ENCODE results near the gene HOGA1. TPM values are rescaled to one million over a fixed set of nuclear protein-coding genes. Genes with fewer than 3 reads are reported as not detected.

The HOGA1 gene
- total and polyA plus RNA-seq, 2 donors (not counting 3 experiments of a cell fraction or from before 2014, with no cell fraction given), result 0.44 to 0.91 TPM

DNA sequence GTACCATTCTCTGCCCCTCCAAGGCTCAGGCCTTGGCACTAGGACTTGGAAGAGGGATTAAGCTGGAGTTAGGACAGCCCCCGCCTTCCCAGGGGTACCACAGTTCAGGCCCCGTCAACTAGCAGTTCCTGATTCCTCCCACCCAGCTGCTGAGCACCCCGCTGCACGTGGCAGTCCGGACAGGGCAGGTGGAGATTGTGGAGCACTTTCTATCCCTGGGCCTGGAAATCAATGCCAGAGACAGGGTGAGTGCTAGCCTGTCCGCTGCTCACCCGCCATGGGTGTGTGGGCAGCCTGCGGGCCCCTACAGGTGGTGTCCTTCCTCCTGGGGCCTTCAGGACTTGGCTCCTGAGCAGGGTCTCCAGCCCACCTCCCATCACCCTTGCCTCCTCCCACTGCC is 2.0 kb upstream of the HOGA1 start:
- POLR2A ChIA-PET, result no interaction called here
- no TSS peak for BruUV-seq (replicated peaks)
- intact Hi-C loops (cut with micrococcal nuclease), result no loop called here
- Histone ChIP-seq H3K4me3 (replicated peaks in 1 of 3; ENCODE audit: insufficient read depth in 1 of 3, low read depth in 1 of 3, low read length in 3 of 3) (no peak overlapping the region), H2AFZ (ENCODE audit: low read depth, low read length) (no peak overlapping the region), H3K4me1 (ENCODE audit: control insufficient read depth, extremely low read depth, insufficient read depth, low read length) (no peaks in the 10 kb centered on the region), H3K79me2 (ENCODE audit: control insufficient read depth, insufficient read depth, low read length) (no peaks in the 10 kb centered on the region), H3K9me3 (replicated peaks; ENCODE audit: control insufficient read depth, insufficient read depth, low read length) (no peaks in the 10 kb centered on the region), H3K9ac (replicated peaks; ENCODE audit: extremely low read depth, insufficient read depth, low read length) (no peak overlapping the region), H3K27ac (ENCODE audit: insufficient read depth, low read depth, low read length) (no peak overlapping the region), H3K9me1 (replicated peaks; ENCODE audit: control insufficient read depth, extremely low read depth, insufficient read depth, low read length) (no peaks in the 10 kb centered on the region), H4K20me1 (replicated peaks; ENCODE audit: control insufficient read depth, extremely low read depth, insufficient read depth, low read length) (no peaks in the 10 kb centered on the region), H3K36me3 (ENCODE audit: control insufficient read depth in 2 of 2, extremely low read depth in 1 of 2, insufficient read depth in 2 of 2, low read length in 2 of 2) (no peaks in the 10 kb centered on the region), H3K4me2 (ENCODE audit: insufficient read depth, low read length) (no peak overlapping the region), H3K27me3 (ENCODE audit: control insufficient read depth in 2 of 2, insufficient read depth in 2 of 2, low read length in 2 of 2) (no peaks in the 10 kb centered on the region)
- FAIRE-seq, result no peak
- CTCF ChIA-PET, result interaction anchor here (1.0 to 3.0 kb wide), 2 partner anchors 10 to 14 kb away, joined by 3 to 10 read pairs; partner anchors contain the start of gene ANKRD2
- TF ChIP-seq EZH2 (IDR thresholded peaks at IDR 0.05; ENCODE audit: borderline replicate concordance, low read depth, low read length, severe bottlenecking) (no peak), MYC (IDR thresholded peaks at IDR 0.05; ENCODE audit: low read depth, low read length) (no peak), POLR2AphosphoS5 (IDR thresholded peaks at IDR 0.05; ENCODE audit: insufficient read depth, low read depth, low read length) (no peak), JUN (IDR thresholded peaks at IDR 0.05; ENCODE audit: borderline replicate concordance, insufficient read depth, insufficient read length, low read depth) (no peak), FOS (IDR thresholded peaks at IDR 0.05; ENCODE audit: borderline replicate concordance, insufficient read depth, low read length) (no peak), GATA2 (IDR thresholded peaks at IDR 0.05; ENCODE audit: insufficient read depth, insufficient read length, low read depth, low read length) (no peak), MAX (IDR thresholded peaks at IDR 0.05; ENCODE audit: insufficient read depth, insufficient read length) (no peak), POLR2A (IDR thresholded peaks at IDR 0.05; ENCODE audit: low read depth, low read length) (no peak)
- TF ChIP-seq, protein P1, sequence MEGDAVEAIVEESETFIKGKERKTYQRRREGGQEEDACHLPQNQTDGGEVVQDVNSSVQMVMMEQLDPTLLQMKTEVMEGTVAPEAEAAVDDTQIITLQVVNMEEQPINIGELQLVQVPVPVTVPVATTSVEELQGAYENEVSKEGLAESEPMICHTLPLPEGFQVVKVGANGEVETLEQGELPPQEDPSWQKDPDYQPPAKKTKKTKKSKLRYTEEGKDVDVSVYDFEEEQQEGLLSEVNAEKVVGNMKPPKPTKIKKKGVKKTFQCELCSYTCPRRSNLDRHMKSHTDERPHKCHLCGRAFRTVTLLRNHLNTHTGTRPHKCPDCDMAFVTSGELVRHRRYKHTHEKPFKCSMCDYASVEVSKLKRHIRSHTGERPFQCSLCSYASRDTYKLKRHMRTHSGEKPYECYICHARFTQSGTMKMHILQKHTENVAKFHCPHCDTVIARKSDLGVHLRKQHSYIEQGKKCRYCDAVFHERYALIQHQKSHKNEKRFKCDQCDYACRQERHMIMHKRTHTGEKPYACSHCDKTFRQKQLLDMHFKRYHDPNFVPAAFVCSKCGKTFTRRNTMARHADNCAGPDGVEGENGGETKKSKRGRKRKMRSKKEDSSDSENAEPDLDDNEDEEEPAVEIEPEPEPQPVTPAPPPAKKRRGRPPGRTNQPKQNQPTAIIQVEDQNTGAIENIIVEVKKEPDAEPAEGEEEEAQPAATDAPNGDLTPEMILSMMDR (IDR thresholded peaks at IDR 0.05; ENCODE audit: extremely low read depth in 1 of 2, insufficient read depth in 1 of 2, low read depth in 1 of 2, low read length in 2 of 2), result no peak
- no peak for DNase-seq (ENCODE audit: low read depth, low spot score)
- dilution Hi-C loops (cut with MboI; ENCODE audit: extremely low pct_ligation_motif_present, low sequenced_read_pairs), result no loop called here
